ENCODE results near the gene GYG2.
A peak's percentile ranks its signal among the peaks of the same experiment; 100 is the strongest.

Gene GYG2

GRCh38 chrX:2812161-2812907 is 16.4 kb upstream of the GYG2 start:
- DNase-seq (ENCODE audit: low read depth, low spot score) = peak; percentile 21

GRCh38 chrX:2817036-2817435 is 11.7 kb upstream of the GYG2 start:
- no peak for DNase-seq (ENCODE audit: low read depth, low spot score)

- no peak for DNase-seq (ENCODE audit: low read depth, low spot score)
Observed at GRCh38 chrX:2819345-2820135, 9.2 kb upstream of the GYG2 start.

- no peak for DNase-seq (ENCODE audit: low read depth, low spot score)
Observed at GRCh38 chrX:2820136-2820771, 8.5 kb upstream of the GYG2 start.

GRCh38 chrX:2823795-2824386 is 4.8 kb upstream of the GYG2 start:
- no peak for DNase-seq (ENCODE audit: low read depth, low spot score)

- DNase-seq (ENCODE audit: low read depth, low spot score) = no peak
Observed at GRCh38 chrX:2824886-2825285, 3.8 kb upstream of the GYG2 start.

- DNase-seq (ENCODE audit: low read depth, low spot score) = no peak
Observed at GRCh38 chrX:2828959-2829411, 255 bp downstream of the GYG2 start.

- DNase-seq (ENCODE audit: low read depth, low spot score) = no peak
Observed at GRCh38 chrX:2829469-2830246, 928 bp downstream of the GYG2 start.

GRCh38 chrX:2831471-2832228 is 2.9 kb downstream of the GYG2 start:
- DNase-seq (ENCODE audit: low read depth, low spot score) = no peak

- DNase-seq (ENCODE audit: low read depth, low spot score) = no peak
Observed at GRCh38 chrX:2837961-2838360, 9.2 kb downstream of the GYG2 start.

- DNase-seq (ENCODE audit: low read depth, low spot score) = no peak
Observed at GRCh38 chrX:2840961-2841360, 12.2 kb downstream of the GYG2 start.

GRCh38 chrX:2841537-2841936 is 12.8 kb downstream of the GYG2 start:
- DNase-seq (ENCODE audit: low read depth, low spot score) = no peak

GRCh38 chrX:2846992-2847391 is 18.3 kb downstream of the GYG2 start:
- DNase-seq (ENCODE audit: low read depth, low spot score) = no peak

GRCh38 chrX:2848871-2849301 is 20.2 kb downstream of the GYG2 start:
- DNase-seq (ENCODE audit: low read depth, low spot score) = no peak

- DNase-seq (ENCODE audit: low read depth, low spot score) = no peak
Observed at GRCh38 chrX:2854918-2855317, 26.2 kb downstream of the GYG2 start.

- no peak for DNase-seq (ENCODE audit: low read depth, low spot score)
Observed at GRCh38 chrX:2855761-2856160, 27.0 kb downstream of the GYG2 start.

GRCh38 chrX:2857566-2857965 is 28.8 kb downstream of the GYG2 start:
- DNase-seq (ENCODE audit: low read depth, low spot score) = no peak

- no peak for DNase-seq (ENCODE audit: low read depth, low spot score)
Observed at GRCh38 chrX:2859197-2859797, 30.6 kb downstream of the GYG2 start.

- DNase-seq (ENCODE audit: low read depth, low spot score) = no peak
Observed at GRCh38 chrX:2862404-2862803, 33.7 kb downstream of the GYG2 start.

GRCh38 chrX:2863646-2864045 is 34.9 kb downstream of the GYG2 start:
- no peak for DNase-seq (ENCODE audit: low read depth, low spot score)
